Coronary artery (tissue), 2 donors: ENCODE data around the gene DCLK2.

ENCODE experiments used
- DNase-seq: peaks from one replicate; pipeline ENCODE4 v3.0.0-alpha.2; 2017; ENCODE audit warnings: low spot score
- H3K27ac ChIP-seq, 2 donors: fragments of 200-600 bp; sonication (generic); one replicate each; pipeline ENCODE4 v1.5.1; 2016 to 2019
- H3K4me3 ChIP-seq: fragments of 200-600 bp; sonication (generic); 2 replicates; pipeline ENCODE4 v1.5.1; 2016; ENCODE audit warnings: mild to moderate bottlenecking, moderate library complexity
- CTCF ChIP-seq: fragments of 200-600 bp; sonication (generic); IDR thresholded peaks from one replicate; pipeline ENCODE4 v1.5.1; 2019; ENCODE audit warnings: antibody characterized with exemption

Gene DCLK2

GRCh38 chr4:150114641-150115040 is 36.4 kb downstream of the DCLK2 start:
- H3K4me3 ChIP-seq: no peak overlapping the region
- no peak for TF ChIP-seq CTCF
- H3K27ac ChIP-seq: no peak overlapping the region
- no peak for DNase-seq

- no peak for TF ChIP-seq CTCF
- no peak for DNase-seq
- peak overlapping the region in 1 of 2 donors; percentile 54 for H3K27ac ChIP-seq
- no peak overlapping the region for H3K4me3 ChIP-seq
Measured at GRCh38 chr4:150115851-150116250, 37.6 kb downstream of the DCLK2 start.

GRCh38 chr4:150116506-150116905 is 38.3 kb downstream of the DCLK2 start:
- TF ChIP-seq CTCF: no peak
- no peak for DNase-seq
- Histone ChIP-seq H3K27ac (peak overlapping the region in 1 of 2 donors; percentile 54), H3K4me3 (no peak overlapping the region)

GRCh38 chr4:150117094-150117493 is 38.8 kb downstream of the DCLK2 start:
- no peak for DNase-seq
- Histone ChIP-seq H3K4me3 (no peak overlapping the region), H3K27ac (peak overlapping the region in 1 of 2 donors; percentile 54)
- TF ChIP-seq CTCF: no peak

GRCh38 chr4:150117629-150118028 is 39.4 kb downstream of the DCLK2 start:
- no peak for TF ChIP-seq CTCF
- H3K27ac ChIP-seq: peak overlapping the region in 1 of 2 donors; percentile 54
- no peak for DNase-seq
- H3K4me3 ChIP-seq: no peak overlapping the region

- H3K4me3 ChIP-seq: no peak overlapping the region
- DNase-seq: no peak
- H3K27ac ChIP-seq: no peak overlapping the region
- TF ChIP-seq CTCF: no peak
Measured at GRCh38 chr4:150119492-150119891, 41.2 kb downstream of the DCLK2 start.

GRCh38 chr4:150123087-150123486 is 44.8 kb downstream of the DCLK2 start:
- TF ChIP-seq CTCF: no peak
- no peak overlapping the region for H3K27ac ChIP-seq

More at GRCh38 chr4:150123087-150123486, 44.8 kb downstream of the DCLK2 start:
- no peak for DNase-seq
- no peak overlapping the region for H3K4me3 ChIP-seq
